GM18861 (cell line): ENCODE measurements around the gene SHC3.

Experiments
- ATAC-seq: cut with Tn5 transposase; IDR thresholded peaks from one replicate; pipeline ENCODE4 v1.9.1; 2021; ENCODE audit not compliant: unreplicated experiment

Gene SHC3

DNA sequence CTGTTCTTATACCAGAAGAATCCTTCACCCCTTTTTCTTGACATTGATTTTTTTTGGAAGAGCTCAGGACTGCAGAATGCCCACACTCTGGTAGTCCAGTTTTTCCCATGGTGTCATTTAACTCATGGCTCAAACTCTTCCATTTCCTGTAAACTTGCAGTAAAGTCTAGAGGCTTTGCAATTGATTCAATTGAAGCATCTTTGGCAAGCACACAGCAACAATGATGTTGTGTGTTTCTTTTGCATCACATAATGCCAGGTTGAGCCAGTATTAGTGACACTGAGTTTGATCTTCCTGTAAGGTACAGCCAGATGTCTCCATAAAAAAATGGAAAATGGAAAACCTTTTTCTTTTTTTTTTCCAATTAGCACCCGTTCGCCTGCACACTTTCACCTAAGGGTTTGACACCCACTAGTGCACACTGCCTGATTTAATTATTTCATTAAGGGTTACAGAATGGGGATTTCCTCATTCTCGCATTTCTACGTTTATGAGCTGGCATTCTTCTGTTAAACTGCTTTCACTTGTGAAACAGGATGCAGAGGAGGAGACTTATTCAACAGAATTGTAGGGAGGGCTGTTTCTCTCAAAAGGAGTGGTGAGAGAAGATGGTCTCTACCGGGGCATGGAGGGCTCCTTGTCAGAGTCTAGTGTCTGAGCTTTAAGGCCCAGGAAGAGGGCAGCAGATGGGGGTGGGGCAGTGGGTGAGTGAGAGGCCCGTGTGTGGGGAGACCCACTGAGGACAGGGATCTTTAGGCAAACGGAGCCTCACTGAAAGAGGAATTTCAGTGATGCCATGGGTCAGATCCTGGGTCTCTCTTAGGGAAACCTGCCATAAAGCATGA lies 189.6 kb downstream of the SHC3 start:
- peak; percentile 68 for ATAC-seq

- ATAC-seq: no peak
Observed at GRCh38 chr9:88987661-88988060, 191.0 kb downstream of the SHC3 start.

DNA sequence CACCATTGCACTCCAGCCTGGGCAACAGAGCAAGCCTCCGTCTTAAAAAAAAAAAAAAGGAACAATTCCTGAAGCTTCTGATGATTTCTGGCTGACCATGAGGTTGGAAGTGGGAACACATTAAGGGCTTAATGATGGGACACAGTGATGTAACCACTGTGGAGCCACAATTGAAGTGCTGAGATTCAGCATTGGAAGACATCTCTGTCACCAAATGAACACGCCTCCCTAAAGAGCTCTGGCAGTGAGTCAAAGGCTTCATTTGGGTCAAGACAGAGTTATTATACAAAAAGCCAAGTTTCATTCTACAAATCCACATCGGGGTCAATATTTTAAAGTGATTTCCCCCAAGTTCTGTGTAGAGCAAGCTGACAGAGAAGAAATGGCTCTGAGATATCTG lies 191.8 kb downstream of the SHC3 start:
- no peak for ATAC-seq

DNA sequence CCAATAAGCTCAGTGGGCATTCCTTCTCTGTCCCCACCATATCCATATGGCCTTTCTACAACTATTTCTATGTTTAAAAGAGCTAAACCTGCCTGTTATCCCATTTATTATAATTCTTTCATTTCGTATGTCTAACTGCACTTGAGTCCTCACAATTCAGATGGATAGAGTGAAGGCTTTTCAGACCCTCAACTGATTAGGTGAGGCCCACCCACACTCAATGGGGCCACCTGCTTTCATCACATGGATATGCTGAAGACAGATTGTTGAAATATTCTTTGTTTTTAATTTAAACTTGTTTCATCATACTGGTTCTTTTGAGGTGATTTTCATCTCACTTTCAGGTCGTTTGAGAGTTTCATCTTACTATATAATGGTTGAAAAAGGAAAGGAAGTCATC lies 193.0 kb downstream of the SHC3 start:
- ATAC-seq: no peak

- no peak for ATAC-seq
Observed at GRCh38 chr9:88984543-88984883, 194.1 kb downstream of the SHC3 start.

DNA sequence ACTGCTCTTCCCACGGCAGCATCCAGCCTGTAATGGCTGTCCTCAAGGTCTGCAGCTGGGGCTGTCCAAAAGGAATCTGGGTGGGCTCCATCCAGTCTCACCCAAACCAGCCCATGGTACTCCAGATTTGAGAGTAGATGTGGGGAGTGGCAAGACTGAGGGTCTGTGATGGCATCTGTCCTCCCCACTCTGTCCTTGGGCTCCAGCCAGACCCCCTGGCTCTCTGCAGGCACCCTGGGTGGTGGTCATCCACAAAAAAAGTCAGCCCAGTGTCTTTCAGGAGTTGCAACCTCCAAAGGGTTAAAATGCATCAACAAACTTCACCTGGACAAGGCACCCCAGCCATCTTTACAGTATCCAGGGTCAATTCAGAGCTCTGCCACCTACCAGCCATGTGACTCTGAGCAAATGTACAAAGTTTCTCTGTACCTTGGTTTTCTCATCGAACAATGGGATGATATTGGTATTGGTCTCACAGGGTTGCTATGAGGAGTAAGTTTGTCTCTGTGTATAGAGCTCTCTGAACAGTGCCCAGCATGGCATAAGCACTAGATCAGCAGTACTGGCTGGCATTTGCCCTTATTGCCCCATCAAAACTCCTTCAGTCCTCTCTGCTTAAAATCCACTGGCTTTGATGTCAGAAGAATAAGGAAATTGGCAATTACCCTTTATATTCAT lies 194.6 kb downstream of the SHC3 start:
- ATAC-seq: no peak

DNA sequence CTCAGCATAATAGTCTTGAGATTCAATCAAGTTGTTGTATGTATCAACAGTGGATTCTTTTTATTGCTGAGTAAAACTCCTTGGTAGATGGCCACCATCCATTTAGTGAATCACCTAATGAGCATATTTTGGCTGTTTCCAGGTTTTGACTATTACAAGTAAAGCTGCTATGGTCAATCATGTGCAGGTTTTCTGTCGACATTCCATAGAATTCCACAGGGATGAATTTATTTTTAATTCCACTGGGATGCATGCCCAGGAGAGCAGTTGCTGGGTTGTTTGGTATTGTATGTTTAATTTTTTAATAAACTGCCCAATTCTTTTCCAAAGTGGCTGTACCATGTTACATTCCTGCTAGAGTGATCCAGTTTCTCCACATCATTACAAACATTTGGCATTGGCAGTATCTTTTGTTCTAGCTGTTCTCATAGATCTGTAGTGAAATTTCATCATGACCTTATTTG lies 197.8 kb downstream of the SHC3 start:
- no peak for ATAC-seq

DNA sequence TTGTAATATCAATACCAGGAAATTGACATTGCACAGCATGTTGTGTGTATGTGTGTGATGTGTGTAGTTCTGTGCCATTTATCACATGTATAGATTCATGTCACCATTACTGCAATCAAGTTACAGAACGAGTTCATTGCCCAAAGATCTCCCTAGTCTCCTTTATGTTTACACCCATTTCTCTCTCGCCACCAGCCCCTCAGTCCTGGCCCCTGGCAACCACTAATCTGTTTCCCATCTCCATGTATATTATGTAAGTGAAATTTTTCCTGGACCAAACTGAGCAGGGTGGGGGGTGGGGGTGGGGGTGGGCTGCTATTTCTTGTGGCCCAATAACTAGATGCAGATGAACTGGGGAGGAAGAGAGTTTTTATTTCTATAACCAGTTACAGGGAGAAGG lies 198.8 kb downstream of the SHC3 start:
- no peak for ATAC-seq

GRCh38 chr9:88979021-88979420 lies 199.6 kb downstream of the SHC3 start:
- no peak for ATAC-seq

DNA sequence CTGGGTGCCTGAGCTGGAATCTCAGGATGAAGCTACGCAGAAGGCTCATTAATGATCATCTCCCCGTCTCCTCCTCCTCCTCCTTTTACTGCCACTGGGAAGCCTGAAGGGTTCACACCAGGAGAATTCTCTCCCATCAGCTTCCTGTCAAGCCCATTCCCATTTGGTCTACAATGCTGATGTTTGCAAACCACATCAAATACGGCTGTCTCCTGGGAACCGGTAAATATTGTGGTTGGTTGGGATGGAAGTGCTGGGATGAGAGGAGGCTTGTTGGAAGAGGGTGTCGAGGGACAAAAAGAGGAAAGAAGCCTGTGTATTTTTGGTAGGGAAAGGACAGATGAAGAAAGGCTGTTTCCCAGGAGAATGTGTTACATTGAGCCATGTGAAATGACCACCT lies 200.6 kb downstream of the SHC3 start:
- no peak for ATAC-seq

- no peak for ATAC-seq
Observed at GRCh38 chr9:88976890-88977257, 201.7 kb downstream of the SHC3 start.

- ATAC-seq: no peak
Observed at GRCh38 chr9:88975966-88976889, 202.4 kb downstream of the SHC3 start.

DNA sequence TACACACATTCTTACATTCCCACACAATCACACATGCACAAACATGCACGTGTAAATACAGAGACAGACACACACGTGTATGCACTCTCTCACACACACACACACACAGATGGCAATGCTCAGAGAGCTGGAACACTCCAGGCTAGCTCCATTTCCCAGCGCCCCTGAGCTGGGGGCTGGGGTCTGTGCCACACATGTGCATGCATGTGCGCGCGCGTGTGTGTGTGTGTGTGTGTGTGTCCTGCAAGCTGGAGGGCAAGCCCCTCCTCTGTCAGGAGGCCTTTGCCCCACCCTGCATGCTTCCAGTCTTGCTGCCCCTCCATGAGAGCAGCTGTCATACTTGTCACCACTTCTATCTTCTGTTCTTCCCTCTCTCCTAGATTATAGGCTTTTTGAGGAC lies 204.0 kb downstream of the SHC3 start:
- ATAC-seq: no peak

DNA sequence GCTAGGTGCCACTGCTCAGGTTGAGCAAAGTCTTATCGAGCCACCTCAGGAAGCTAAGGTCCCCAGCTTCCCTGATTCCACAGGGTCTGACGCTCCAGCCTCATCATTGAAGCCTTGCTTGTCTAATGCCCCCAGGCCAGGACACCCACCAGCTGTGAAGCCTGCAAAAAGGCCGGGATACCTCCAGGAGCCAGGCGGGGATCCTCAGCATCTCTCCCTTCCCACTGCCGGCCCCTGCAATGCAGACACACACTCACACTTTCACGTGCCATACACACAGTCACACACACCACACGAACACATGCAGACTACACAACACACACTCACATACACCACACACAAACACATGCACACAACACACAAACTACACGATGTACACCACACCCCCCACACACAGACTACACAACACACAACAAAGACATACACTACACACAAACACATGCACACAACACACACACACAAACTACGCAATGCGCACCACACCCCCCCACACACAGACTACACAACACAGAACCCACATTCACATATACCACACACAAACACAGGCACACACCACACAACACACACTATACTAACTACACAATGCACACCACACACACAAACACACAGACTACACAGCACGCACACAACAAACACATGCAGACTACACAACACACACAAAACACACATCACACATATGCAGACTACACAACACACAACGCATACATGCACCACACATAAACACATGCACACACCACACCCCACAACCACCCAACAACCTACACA lies 205.2 kb downstream of the SHC3 start:
- ATAC-seq: no peak

DNA sequence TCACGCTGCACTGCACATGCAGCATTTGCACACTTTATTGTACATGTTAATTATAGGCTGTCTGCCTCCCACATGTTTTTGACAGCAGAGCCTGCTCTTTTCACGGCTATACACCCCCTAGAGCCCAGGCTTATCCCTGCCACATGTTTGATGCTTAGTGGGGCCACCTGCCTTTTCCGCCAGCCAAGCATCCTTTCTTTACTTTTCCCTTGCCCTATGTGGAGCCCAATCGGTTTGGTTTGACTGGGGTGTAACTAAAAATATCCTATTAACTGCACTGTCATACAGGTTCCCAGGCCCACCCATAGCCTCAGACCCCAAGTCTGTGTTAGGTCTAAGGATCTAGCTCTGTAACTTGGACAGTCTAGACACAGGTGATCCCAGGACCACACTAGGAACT lies 206.2 kb downstream of the SHC3 start:
- ATAC-seq: no peak

- ATAC-seq: no peak
Observed at GRCh38 chr9:88971131-88971960, 207.3 kb downstream of the SHC3 start.

DNA sequence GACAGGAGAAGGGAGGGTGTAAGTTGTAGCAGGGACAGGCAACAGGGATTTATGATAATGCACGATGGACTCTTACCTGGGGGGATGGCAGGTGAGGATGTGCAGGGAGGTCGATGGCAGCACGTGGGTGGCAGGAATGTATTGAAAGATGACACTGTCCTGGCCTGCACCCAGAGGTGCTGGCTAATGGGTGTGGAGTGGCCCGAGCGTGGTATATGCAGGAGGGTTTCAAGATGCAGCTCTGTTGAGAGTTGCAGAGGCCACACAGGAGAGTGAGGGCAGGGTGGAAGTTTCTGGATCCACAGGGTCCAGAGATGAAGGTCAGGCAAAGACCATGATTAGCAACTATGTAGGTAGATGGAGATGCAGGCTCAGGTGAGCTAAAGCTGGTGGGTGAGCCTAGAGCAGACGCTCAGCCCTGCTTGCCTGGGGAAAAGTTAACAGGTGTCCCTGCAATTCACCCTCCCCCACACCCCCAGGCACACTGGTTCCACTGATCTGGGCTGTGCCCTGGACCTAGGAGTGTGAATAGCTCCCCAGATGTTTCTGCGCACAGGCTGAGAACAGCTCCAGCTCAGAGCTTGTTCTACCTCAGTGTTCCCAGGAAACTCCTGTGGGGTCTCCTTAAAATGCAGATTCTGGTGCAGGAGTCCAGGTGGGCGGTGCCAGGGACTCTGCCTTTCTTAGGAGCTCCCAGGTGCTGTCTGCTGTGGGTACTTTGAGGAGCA lies 208.8 kb downstream of the SHC3 start:
- no peak for ATAC-seq

GRCh38 chr9:88968799-88969198 lies 209.8 kb downstream of the SHC3 start:
- no peak for ATAC-seq
